LNCAP (cell line): ENCODE results near the gene RNF144B.

Experiments
- TF ChIP-seq, protein P1 (sequence below): fragments of 450-650 bp; IDR thresholded peaks from 2 replicates; pipeline ENCODE4 v1.5.1; 2017; ENCODE audit warnings: mild to moderate bottlenecking

The RNF144B gene

DNA sequence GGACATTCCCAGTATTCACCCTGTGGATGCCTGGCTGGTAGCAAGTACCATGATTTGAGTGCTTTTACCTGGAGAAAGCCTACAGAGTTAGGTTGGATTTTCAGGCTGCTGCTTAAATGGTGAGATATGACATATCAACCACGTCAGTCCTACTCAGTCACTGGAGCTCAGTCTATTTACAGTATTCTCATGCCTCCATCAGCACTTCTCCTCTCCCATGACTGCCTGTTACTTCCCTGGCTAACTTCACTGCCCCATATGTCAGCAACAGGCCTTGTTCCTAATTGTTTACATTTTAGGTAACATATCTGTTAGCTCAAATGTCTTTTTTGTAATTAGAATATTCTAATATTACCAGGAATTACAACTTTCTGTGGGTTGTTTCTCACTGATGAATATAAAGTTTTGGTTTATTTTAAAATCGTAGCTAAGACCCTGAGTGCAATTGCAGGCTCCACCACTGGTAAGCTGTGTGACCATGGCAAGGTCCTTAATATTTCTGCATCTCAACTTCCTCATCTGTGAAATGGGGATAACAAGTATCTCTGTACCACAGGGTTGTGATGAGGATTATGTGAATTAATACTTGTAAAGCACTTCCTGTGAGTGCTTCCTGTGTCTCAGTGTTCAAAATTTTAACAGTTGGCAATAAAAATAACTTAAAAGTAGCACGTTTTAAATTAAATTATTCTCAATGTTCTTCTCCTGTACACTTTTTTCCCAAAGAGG, 54.3 kb downstream of the RNF144B start:
- TF ChIP-seq, protein P1, sequence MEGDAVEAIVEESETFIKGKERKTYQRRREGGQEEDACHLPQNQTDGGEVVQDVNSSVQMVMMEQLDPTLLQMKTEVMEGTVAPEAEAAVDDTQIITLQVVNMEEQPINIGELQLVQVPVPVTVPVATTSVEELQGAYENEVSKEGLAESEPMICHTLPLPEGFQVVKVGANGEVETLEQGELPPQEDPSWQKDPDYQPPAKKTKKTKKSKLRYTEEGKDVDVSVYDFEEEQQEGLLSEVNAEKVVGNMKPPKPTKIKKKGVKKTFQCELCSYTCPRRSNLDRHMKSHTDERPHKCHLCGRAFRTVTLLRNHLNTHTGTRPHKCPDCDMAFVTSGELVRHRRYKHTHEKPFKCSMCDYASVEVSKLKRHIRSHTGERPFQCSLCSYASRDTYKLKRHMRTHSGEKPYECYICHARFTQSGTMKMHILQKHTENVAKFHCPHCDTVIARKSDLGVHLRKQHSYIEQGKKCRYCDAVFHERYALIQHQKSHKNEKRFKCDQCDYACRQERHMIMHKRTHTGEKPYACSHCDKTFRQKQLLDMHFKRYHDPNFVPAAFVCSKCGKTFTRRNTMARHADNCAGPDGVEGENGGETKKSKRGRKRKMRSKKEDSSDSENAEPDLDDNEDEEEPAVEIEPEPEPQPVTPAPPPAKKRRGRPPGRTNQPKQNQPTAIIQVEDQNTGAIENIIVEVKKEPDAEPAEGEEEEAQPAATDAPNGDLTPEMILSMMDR, result no peak

DNA sequence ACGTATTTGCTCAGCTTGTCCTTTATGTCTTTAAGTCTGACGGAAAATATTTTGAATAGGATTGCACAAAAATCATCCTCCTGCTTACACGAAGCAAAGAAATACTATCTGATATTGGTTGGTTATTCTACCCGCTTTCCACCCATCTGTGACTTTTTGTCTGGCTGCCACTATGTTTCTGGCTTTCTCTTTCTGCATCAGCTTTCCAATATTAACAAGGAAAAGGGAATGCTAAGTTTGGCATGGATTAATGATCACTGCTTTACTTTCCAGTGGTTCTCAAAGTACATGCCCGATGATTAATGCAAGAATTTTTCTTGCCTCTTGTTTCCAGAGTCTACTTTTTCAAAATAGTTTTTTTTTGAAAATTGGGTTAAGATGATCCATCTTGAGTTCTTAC, 57.0 kb downstream of the RNF144B start:
- TF ChIP-seq, protein P1, result no peak

DNA sequence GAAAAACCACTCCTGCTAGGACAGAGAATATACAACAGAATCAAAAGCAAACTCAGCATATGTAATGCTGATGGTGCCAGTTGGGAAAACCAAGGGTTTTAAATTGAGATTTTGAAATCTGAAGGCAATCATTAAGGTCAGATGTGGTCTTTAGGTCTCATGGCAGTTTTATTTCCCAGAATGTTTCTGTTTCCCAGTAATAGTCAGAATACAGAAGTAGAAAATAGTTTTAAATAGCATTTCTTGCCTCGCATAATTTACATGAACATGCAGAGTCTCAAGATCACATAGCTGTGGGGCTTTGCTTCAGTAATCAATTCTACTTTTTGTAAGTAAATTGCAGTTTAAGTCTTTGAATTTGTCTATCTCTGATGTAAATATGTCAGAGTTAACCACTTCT, 58.1 kb downstream of the RNF144B start:
- TF ChIP-seq, protein P1, result no peak

DNA sequence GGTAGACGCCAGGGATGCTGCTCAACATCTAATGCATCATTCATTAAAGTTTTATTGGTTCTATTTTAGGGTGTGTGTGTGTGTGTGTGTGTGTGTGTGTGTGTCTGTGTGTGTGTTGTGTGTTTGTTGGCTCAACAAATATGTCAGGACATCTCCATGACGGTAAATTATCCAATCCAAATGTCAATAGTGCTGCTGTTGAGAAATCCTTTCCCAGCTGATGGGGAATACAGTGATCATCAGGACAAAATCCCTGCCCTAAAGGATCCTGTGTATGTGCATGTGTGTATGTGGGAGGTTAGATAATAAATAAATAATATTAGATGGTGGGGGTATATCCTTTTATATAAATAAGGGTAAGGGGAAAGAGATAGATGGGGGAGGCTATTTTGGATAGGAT, 59.6 kb downstream of the RNF144B start:
- TF ChIP-seq, protein P1, result no peak

DNA sequence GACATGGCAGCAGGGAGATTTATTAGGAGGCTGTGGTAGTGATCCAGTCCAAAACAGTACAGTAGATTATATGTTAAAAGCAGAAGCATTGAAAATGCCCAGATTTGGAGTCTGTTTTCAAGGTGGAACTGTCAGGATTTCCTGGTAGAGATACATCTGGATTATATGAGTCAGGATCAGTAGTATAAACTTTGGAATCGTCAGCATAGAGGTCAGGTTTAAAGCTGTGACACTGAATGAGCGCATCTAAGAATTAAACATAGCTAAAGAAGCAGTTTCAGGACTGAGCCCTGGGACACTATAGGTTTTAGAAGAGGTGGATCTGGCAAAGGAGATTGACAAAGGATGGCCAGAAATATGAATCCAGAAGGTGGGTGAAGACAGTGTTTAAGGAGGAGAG, 60.4 kb downstream of the RNF144B start:
- TF ChIP-seq, protein P1, result no peak

DNA sequence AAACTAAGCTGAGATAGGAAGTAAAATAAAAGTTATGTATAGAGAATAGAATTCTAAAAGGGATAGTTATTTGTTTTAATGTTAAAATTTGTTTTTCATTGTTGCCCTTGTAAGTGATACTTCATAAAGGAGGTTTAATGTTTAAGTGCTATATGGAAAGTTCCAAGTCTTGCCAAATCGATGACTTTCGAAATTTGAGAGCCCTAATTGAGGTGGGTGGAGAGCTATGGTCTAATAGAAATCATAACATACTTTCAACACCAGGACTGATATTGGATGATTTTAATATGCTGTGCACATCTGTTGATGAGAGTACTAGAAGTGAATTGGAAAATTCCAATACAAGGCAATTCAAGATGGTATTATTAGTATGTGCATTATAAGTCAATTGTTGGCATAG, 64.6 kb downstream of the RNF144B start:
- TF ChIP-seq, protein P1, result no peak

DNA sequence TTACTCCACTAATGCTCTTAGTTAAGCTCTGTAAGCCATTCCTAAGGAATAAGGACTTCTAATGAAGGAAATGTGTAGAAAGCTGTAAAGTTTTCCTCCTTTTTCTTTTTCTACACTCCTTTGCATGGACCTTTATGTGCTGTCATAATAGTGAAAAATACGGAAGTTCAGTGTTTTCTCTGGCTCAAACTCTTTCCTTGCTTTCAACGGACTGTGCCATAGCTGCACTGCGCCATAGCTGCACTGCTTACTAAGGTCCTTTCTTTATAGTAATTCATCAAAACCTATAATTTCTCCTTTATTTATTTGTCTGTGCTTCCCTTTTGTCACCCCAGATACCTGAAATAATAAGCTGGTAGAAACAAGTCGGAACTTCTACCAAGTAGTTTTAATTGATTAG, 67.3 kb downstream of the RNF144B start:
- TF ChIP-seq, protein P1, result no peak
